Uterus (tissue), 2 donors: ENCODE measurements around the gene NLE1.

Experiments
- POLR2A ChIP-seq, 2 donors: fragments of 450-650 bp; IDR thresholded peaks; one replicate each; pipeline ENCODE4 v1.6.1; 2016; ENCODE audit warnings: antibody characterized with exemption in 2 of 2, mild to moderate bottlenecking in 1 of 2, moderate library complexity in 1 of 2
- TF ChIP-seq, protein P1 (sequence below), 4 experiments: fragments of 200-600 bp in 2 of 4; fragments of 450-650 bp in 2 of 4; sonication (generic) in 2 of 4; IDR thresholded peaks; one replicate each; pipeline ENCODE4 v1.5.1; 2016 to 2019; ENCODE audit warnings: antibody characterized with exemption in 4 of 4, mild to moderate bottlenecking in 2 of 4, moderate library complexity in 1 of 4

DNA sequence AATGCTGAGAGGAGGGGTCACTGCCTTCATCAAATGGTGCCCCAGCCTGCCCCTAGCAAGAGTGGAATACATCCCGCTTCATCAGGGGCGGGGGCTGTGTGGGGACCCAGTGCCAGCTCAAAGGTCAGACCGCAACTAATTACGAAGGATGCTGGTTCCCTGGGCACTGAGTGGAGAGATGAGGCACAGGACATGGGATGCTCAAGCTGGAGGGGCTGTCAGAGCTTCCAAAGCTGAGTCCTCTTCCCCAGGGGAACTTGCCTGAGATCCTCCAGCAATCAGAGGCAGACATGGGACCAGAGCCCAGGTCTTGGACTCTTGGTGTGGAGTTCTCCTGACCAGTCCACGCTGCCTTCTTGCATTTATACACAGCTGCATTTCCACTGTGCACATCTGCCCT, 24.4 kb upstream of the NLE1 start:
- TF ChIP-seq POLR2A (IDR thresholded peaks at IDR 0.05): no peak
- TF ChIP-seq, protein P1, sequence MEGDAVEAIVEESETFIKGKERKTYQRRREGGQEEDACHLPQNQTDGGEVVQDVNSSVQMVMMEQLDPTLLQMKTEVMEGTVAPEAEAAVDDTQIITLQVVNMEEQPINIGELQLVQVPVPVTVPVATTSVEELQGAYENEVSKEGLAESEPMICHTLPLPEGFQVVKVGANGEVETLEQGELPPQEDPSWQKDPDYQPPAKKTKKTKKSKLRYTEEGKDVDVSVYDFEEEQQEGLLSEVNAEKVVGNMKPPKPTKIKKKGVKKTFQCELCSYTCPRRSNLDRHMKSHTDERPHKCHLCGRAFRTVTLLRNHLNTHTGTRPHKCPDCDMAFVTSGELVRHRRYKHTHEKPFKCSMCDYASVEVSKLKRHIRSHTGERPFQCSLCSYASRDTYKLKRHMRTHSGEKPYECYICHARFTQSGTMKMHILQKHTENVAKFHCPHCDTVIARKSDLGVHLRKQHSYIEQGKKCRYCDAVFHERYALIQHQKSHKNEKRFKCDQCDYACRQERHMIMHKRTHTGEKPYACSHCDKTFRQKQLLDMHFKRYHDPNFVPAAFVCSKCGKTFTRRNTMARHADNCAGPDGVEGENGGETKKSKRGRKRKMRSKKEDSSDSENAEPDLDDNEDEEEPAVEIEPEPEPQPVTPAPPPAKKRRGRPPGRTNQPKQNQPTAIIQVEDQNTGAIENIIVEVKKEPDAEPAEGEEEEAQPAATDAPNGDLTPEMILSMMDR (IDR thresholded peaks at IDR 0.05): no peak
